HG03060 (cell line): ENCODE data around the gene SAMD4A.

Experiments
- ATAC-seq: cut with Tn5 transposase; IDR thresholded peaks from one replicate; pipeline ENCODE4 v1.9.1; 2021; ENCODE audit warnings: low read depth, moderate number of reproducible peaks; ENCODE audit not compliant: unreplicated experiment

SAMD4A gene

GRCh38 chr14:54566410-54567223 lies at the start of gene SAMD4A:
Gene SAMD4A, plus strand, starts transcription at chr14:54567128. Its CDS starts 789 bp downstream, at chr14:54567917.
- peak; percentile 25 for ATAC-seq

GRCh38 chr14:54524410-54524809 lies 42.5 kb upstream of the SAMD4A start:
- no peak for ATAC-seq

- no peak for ATAC-seq
These were observed 38.0 kb upstream of the SAMD4A start for GRCh38 chr14:54528973-54529372.

- ATAC-seq = no peak
These were observed 37.1 kb upstream of the SAMD4A start for GRCh38 chr14:54529811-54530210.

- peak; percentile 93 for ATAC-seq
These were observed 34.6 kb upstream of the SAMD4A start for GRCh38 chr14:54532111-54533012.

GRCh38 chr14:54533100-54533499 lies 33.8 kb upstream of the SAMD4A start:
- no peak for ATAC-seq

GRCh38 chr14:54535126-54535525 lies 31.8 kb upstream of the SAMD4A start:
- no peak for ATAC-seq

- no peak for ATAC-seq
These were observed 31.3 kb upstream of the SAMD4A start for GRCh38 chr14:54535646-54536045.

GRCh38 chr14:54537651-54538050 lies 29.3 kb upstream of the SAMD4A start:
- no peak for ATAC-seq

GRCh38 chr14:54538055-54538454 lies 28.9 kb upstream of the SAMD4A start:
- ATAC-seq = no peak

GRCh38 chr14:54547583-54547982 lies 19.3 kb upstream of the SAMD4A start:
- ATAC-seq = no peak

- ATAC-seq = no peak
These were observed 18.4 kb upstream of the SAMD4A start for GRCh38 chr14:54548491-54548890.

- no peak for ATAC-seq
These were observed 17.1 kb upstream of the SAMD4A start for GRCh38 chr14:54549862-54550261.

GRCh38 chr14:54550514-54550913 lies 16.4 kb upstream of the SAMD4A start:
- ATAC-seq = no peak

- no peak for ATAC-seq
These were observed 12.5 kb upstream of the SAMD4A start for GRCh38 chr14:54554401-54554800.

- no peak for ATAC-seq
These were observed 11.3 kb upstream of the SAMD4A start for GRCh38 chr14:54555651-54556050.

- ATAC-seq = no peak
These were observed 10.4 kb upstream of the SAMD4A start for GRCh38 chr14:54556535-54556934.

GRCh38 chr14:54562334-54562733 lies 4.6 kb upstream of the SAMD4A start:
- ATAC-seq = no peak

GRCh38 chr14:54564071-54564867 lies 2.7 kb upstream of the SAMD4A start:
- ATAC-seq = no peak

- ATAC-seq = no peak
These were observed 1.8 kb upstream of the SAMD4A start for GRCh38 chr14:54564868-54565784.
